ENCODE measurements around the gene ALDH1A2.

Gene ALDH1A2

DNA sequence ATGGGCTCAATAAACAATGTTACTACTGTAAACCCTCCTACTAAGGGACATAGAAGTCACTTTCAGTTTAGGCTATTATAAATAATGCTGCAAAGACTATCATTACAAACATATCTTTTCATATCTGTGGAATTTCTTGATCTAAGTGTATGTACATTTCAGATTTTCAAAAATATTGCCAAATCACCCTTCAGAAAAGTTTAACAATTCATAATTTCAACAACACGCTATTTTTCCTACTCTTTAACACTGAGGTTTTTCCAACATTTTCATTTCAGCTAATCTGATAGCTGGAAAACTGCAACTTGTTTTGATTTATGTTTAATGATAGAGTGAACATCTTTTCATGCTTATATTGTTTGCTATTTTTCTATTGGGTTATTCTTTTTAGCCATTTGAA is 69.0 kb downstream of the ALDH1A2 start:
- H3K9me2 ChIP-seq (replicated peaks; ENCODE audit: control insufficient read depth, low read length), result no peaks in the 10 kb centered on the region
- no peaks in the 10 kb centered on the region for H3K4me1 ChIP-seq (ENCODE audit: control insufficient read depth, low read length)
- no peak overlapping the region for H3K4me3 ChIP-seq (ENCODE audit: low read length)
- no peaks in the 10 kb centered on the region for H3K79me2 ChIP-seq (ENCODE audit: control insufficient read depth, low read length)
- no peaks in the 10 kb centered on the region for H3K9me3 ChIP-seq (ENCODE audit: control insufficient read depth, insufficient read depth, low read length)
- no peak overlapping the region for H3K4me2 ChIP-seq (ENCODE audit: low read length)
- no peaks in the 10 kb centered on the region for H4K20me1 ChIP-seq (ENCODE audit: control insufficient read depth, insufficient read depth, low read depth, low read length)
- no peaks in the 10 kb centered on the region for H3K36me3 ChIP-seq (ENCODE audit: control insufficient read depth, low read length)
- no peak for TF ChIP-seq EZH2phosphoT487 (IDR thresholded peaks at IDR 0.05; ENCODE audit: borderline replicate concordance, low read length)
- TF ChIP-seq, protein P1, sequence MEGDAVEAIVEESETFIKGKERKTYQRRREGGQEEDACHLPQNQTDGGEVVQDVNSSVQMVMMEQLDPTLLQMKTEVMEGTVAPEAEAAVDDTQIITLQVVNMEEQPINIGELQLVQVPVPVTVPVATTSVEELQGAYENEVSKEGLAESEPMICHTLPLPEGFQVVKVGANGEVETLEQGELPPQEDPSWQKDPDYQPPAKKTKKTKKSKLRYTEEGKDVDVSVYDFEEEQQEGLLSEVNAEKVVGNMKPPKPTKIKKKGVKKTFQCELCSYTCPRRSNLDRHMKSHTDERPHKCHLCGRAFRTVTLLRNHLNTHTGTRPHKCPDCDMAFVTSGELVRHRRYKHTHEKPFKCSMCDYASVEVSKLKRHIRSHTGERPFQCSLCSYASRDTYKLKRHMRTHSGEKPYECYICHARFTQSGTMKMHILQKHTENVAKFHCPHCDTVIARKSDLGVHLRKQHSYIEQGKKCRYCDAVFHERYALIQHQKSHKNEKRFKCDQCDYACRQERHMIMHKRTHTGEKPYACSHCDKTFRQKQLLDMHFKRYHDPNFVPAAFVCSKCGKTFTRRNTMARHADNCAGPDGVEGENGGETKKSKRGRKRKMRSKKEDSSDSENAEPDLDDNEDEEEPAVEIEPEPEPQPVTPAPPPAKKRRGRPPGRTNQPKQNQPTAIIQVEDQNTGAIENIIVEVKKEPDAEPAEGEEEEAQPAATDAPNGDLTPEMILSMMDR (IDR thresholded peaks at IDR 0.05; ENCODE audit: low read depth, low read length, poor library complexity, severe bottlenecking), result no peak
- H3K27me3 ChIP-seq (ENCODE audit: control insufficient read depth, low read length), result peaks cover 2% of the 10 kb centered on the region; the same call in 1 of the 2 replicates
- H3F3A ChIP-seq (ENCODE audit: control insufficient read depth, insufficient read depth), result no peaks in the 10 kb centered on the region
- no peak overlapping the region for H3K27ac ChIP-seq (ENCODE audit: low read depth, low read length)

GRCh38 chr15:57994221-57995049 is 71.1 kb downstream of the ALDH1A2 start:
- Histone ChIP-seq H3K4me1 (ENCODE audit: control insufficient read depth, low read length) (no peaks in the 10 kb centered on the region), H4K20me1 (ENCODE audit: control insufficient read depth, insufficient read depth, low read depth, low read length) (no peaks in the 10 kb centered on the region), H3K36me3 (ENCODE audit: control insufficient read depth, low read length) (no peaks in the 10 kb centered on the region), H3K27me3 (ENCODE audit: control insufficient read depth, low read length) (no peaks in the 10 kb centered on the region), H3K4me3 (ENCODE audit: low read length) (no peak overlapping the region), H3K4me2 (ENCODE audit: low read length) (no peak overlapping the region), H3K27ac (ENCODE audit: low read depth, low read length) (no peak overlapping the region), H3K9me3 (ENCODE audit: control insufficient read depth, insufficient read depth, low read length) (no peaks in the 10 kb centered on the region), H3K9me2 (replicated peaks; ENCODE audit: control insufficient read depth, low read length) (no peaks in the 10 kb centered on the region), H3F3A (ENCODE audit: control insufficient read depth, insufficient read depth) (no peaks in the 10 kb centered on the region), H3K79me2 (ENCODE audit: control insufficient read depth, low read length) (no peaks in the 10 kb centered on the region)
- TF ChIP-seq EZH2phosphoT487 (IDR thresholded peaks at IDR 0.05; ENCODE audit: borderline replicate concordance, low read length), result no peak
- TF ChIP-seq, protein P1 (IDR thresholded peaks at IDR 0.05; ENCODE audit: low read depth, low read length, poor library complexity, severe bottlenecking), result no peak

- Histone ChIP-seq H3K4me1 (ENCODE audit: control insufficient read depth, low read length) (no peaks in the 10 kb centered on the region), H3K9me2 (replicated peaks; ENCODE audit: control insufficient read depth, low read length) (no peaks in the 10 kb centered on the region), H3F3A (ENCODE audit: control insufficient read depth, insufficient read depth) (no peaks in the 10 kb centered on the region), H3K27ac (ENCODE audit: low read depth, low read length) (no peak overlapping the region), H3K79me2 (ENCODE audit: control insufficient read depth, low read length) (no peaks in the 10 kb centered on the region), H4K20me1 (ENCODE audit: control insufficient read depth, insufficient read depth, low read depth, low read length) (no peaks in the 10 kb centered on the region), H3K27me3 (ENCODE audit: control insufficient read depth, low read length) (no peaks in the 10 kb centered on the region), H3K4me2 (ENCODE audit: low read length) (no peak overlapping the region), H3K9me3 (ENCODE audit: control insufficient read depth, insufficient read depth, low read length) (no peaks in the 10 kb centered on the region), H3K4me3 (ENCODE audit: low read length) (no peak overlapping the region), H3K36me3 (ENCODE audit: control insufficient read depth, low read length) (no peaks in the 10 kb centered on the region)
- no peak for TF ChIP-seq EZH2phosphoT487 (IDR thresholded peaks at IDR 0.05; ENCODE audit: borderline replicate concordance, low read length)
- TF ChIP-seq, protein P1 (IDR thresholded peaks at IDR 0.05; ENCODE audit: low read depth, low read length, poor library complexity, severe bottlenecking), result no peak
These were observed 71.9 kb downstream of the ALDH1A2 start for GRCh38 chr15:57993409-57994145.
